Testis (tissue), 3 donors: ENCODE data around the gene ARID3A. TPM values are rescaled to one million over a fixed set of nuclear protein-coding genes. Genes with fewer than 3 reads are reported as not detected.

Experiments used
- DNase-seq: peaks from one replicate; pipeline ENCODE4 v3.0.0-alpha.2; 2019
- H3K27ac ChIP-seq, 2 donors: fragments of 200-600 bp; sonication (generic); one replicate each; pipeline ENCODE4 v1.5.1; 2019
- H3K27me3 ChIP-seq: fragments of 200-600 bp; sonication (generic); one replicate; pipeline ENCODE4 v1.5.1; 2019
- H3K36me3 ChIP-seq: fragments of 200-600 bp; sonication (generic); one replicate; pipeline ENCODE4 v1.5.1; 2017; ENCODE audit warnings: low read depth; ENCODE audit errors: missing control alignments
- H3K4me1 ChIP-seq: fragments of 200-600 bp; sonication (generic); one replicate; pipeline ENCODE4 v1.5.1; 2019
- H3K4me3 ChIP-seq, 2 donors: fragments of 200-600 bp; sonication (generic); one replicate each; pipeline ENCODE4 v1.5.1; 2017 to 2019
- H3K9me3 ChIP-seq: fragments of 200-600 bp; sonication (generic); one replicate; pipeline ENCODE4 v1.5.1; 2017
- POLR2A ChIP-seq: fragments of 450-650 bp; IDR thresholded peaks from one replicate; pipeline ENCODE4 v1.6.1; 2017; ENCODE audit warnings: antibody characterized with exemption, mild to moderate bottlenecking, moderate library complexity
- WGBS, 2 donors: methylation state at CpG; one replicate each; pipeline ENCODE4 v1.1.5; 2018; 5-methylcytosine and 5-hydroxymethylcytosine counted together
- intact Hi-C: fragments of 100-400 bp; cut with DNase I; formaldehyde crosslinking; loops from one replicate; pipeline ENCODE4 v1.15.1; 2023; ENCODE audit warnings: low total_unique reads
- polyA plus RNA-seq: library from polyadenylated mRNA; stranded (reverse); fragments of 350-450 nt; fragmentation: Illumina TruSeq; extraction: RNeasy Lipid Tissue Mini Kit (QIAGEN cat#74804); gene quantifications from one replicate; pipeline ENCODE4 v1.2.3, GENCODE V29; 2014; ENCODE audit warnings: low read depth, low replicate concordance; ENCODE audit not compliant: insufficient read depth
- total RNA-seq, 2 donors: library from RNA; depleted of rRNA; stranded (reverse); fragments of >200 nt; gene quantifications; one replicate each; pipeline ENCODE4 v1.2.3, GENCODE V29; 2016
- TF ChIP-seq, protein P1 (sequence below), 3 experiments: fragments of 450-650 bp in 2 of 3; fragments of 200-600 bp in 1 of 3; sonication (generic) in 1 of 3; IDR thresholded peaks; one replicate each; pipeline ENCODE4 v1.5.1; 2016 to 2019; ENCODE audit warnings: antibody characterized with exemption in 3 of 3, mild to moderate bottlenecking in 2 of 3, moderate library complexity in 1 of 3

ARID3A gene
- total and polyA plus RNA-seq, 3 donors from 2014 or later = 15.3 to 38.2 (median 26.5) TPM

DNA sequence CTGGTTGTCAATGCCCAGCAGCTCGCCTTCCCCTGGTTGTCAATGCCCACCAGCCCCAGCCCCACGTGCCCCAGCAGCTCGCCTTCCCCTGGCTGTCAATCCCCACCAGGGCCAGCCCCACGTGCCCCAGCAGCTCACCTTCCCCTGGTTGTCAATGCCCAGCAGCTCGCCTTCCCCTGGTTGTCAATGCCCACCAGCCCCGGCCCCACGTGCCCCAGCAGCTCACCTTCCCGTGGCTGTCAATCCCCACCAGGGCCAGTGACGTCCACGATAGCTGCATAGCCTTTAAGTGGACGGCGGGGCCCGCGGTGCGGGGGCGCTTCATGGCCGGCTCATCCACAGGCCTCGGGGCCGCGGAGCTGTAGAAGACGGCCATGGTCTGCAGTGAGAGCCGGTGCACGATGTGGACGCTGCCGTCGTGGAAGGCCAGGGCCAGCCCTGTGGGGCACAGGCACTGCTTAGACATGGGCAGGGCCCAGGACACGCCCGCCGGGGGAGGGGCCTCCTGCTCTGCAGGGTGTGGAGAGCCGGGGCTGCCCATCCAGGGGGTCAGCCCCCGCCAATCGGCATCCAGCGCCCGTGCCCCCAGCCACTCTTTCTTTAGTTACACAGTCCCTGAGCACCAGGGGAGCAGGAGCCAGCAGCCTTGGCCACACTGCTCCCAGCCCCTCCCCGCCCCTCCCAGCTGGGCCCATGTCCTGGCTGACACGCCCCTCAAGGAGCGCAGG lies 46.0 kb upstream of the ARID3A start:
- H3K36me3 ChIP-seq = no peaks in the 10 kb centered on the region

DNA sequence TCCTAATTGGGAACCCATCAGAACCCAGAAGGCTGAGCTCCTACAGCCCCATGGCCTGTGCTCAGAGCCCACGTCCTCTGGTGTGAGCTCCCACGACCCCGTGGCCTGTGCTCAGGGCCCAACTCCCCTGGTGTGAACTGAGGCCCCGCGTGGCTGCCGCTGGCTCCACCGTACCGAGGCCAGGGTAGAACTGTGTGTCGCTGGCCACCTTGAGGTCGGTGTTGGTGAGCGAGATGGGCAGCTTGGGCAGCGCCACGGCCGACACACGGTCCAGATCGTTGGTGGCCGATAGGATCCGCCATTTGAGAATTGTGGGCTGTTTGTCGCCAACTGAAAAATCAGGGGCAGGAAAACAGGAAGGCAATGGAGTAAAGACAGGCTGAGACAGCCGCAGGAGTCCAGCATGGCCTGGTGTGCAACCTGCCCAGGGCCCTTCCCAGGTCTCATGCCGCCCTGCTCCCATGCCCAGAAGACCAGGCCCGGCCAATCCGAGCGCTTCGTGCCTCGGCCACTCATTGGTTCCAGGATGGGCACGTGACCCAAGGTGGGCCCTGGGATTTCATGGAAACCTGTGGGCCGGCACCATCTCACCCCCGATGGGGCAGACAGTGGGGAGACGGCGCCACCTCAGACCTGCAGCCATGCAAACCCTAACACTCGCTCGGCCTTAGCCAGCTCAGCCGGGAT lies 44.3 kb upstream of the ARID3A start:
- intact Hi-C loops = no loop called here
- no peaks in the 10 kb centered on the region for H3K27me3 ChIP-seq
- no peaks in the 10 kb centered on the region for H3K9me3 ChIP-seq
- no peak overlapping the region for H3K4me3 ChIP-seq
- no peak overlapping the region for H3K27ac ChIP-seq
- no peaks in the 10 kb centered on the region for H3K4me1 ChIP-seq
- H3K36me3 ChIP-seq = no peaks in the 10 kb centered on the region
- no peak for DNase-seq
- 96 to 97% methylated on average over 22 to 34 of the region's 34 CpGs for WGBS, 2 donors
- TF ChIP-seq, protein P1, sequence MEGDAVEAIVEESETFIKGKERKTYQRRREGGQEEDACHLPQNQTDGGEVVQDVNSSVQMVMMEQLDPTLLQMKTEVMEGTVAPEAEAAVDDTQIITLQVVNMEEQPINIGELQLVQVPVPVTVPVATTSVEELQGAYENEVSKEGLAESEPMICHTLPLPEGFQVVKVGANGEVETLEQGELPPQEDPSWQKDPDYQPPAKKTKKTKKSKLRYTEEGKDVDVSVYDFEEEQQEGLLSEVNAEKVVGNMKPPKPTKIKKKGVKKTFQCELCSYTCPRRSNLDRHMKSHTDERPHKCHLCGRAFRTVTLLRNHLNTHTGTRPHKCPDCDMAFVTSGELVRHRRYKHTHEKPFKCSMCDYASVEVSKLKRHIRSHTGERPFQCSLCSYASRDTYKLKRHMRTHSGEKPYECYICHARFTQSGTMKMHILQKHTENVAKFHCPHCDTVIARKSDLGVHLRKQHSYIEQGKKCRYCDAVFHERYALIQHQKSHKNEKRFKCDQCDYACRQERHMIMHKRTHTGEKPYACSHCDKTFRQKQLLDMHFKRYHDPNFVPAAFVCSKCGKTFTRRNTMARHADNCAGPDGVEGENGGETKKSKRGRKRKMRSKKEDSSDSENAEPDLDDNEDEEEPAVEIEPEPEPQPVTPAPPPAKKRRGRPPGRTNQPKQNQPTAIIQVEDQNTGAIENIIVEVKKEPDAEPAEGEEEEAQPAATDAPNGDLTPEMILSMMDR (IDR thresholded peaks at IDR 0.05) = no peak
- no peak for TF ChIP-seq POLR2A

More for the DNA sequence above, 46.0 kb upstream of the ARID3A start:
- H3K27ac ChIP-seq = no peak overlapping the region
- no peaks in the 10 kb centered on the region for H3K9me3 ChIP-seq
- 91 to 96% methylated on average over 17 to 37 of the region's 37 CpGs for WGBS, 2 donors
- H3K4me3 ChIP-seq = no peak overlapping the region
- TF ChIP-seq POLR2A = no peak
- intact Hi-C loops = no loop called here
- no peak for DNase-seq
- H3K27me3 ChIP-seq = no peaks in the 10 kb centered on the region
- no peaks in the 10 kb centered on the region for H3K4me1 ChIP-seq

DNA sequence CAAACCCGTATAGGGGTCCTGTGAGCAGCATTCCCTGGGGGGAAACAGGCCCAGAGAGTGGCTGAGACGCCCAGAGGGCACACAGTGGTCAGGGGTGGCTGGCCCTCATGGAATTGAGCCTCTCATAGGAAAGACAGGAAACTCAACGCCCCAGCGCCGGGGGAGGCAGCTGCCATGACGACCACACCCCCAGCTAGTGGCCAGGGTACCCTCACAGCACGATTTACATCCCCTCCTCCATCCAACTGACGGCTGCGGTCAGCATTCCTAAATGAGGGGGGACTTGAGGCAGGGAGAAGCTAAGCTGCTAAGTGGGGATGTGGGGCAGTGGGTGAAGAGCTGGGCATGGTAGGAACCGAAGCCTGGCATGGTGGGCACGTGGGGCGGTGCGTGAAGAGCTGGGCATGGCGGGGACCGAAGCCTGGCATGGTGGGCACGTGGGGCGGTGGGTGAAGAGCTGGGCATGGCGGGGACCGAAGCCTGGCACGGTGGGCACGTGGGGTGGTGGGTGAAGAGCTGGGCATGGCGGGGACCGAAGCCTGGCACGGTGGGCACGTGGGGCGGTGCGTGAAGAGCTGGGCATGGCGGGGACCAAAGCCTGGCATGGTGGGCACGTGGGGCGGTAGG lies 42.9 kb upstream of the ARID3A start:
- Histone ChIP-seq H3K9me3 (no peaks in the 10 kb centered on the region), H3K4me3 (no peak overlapping the region), H3K4me1 (no peaks in the 10 kb centered on the region), H3K27ac (no peak overlapping the region), H3K27me3 (no peaks in the 10 kb centered on the region), H3K36me3 (no peaks in the 10 kb centered on the region)
- 92 to 93% methylated on average over 30 of the region's 30 CpGs for WGBS, 2 donors
- DNase-seq = no peak
- TF ChIP-seq, protein P1 (IDR thresholded peaks at IDR 0.05) = no peak
- TF ChIP-seq POLR2A = no peak
- intact Hi-C loops = no loop called here

DNA sequence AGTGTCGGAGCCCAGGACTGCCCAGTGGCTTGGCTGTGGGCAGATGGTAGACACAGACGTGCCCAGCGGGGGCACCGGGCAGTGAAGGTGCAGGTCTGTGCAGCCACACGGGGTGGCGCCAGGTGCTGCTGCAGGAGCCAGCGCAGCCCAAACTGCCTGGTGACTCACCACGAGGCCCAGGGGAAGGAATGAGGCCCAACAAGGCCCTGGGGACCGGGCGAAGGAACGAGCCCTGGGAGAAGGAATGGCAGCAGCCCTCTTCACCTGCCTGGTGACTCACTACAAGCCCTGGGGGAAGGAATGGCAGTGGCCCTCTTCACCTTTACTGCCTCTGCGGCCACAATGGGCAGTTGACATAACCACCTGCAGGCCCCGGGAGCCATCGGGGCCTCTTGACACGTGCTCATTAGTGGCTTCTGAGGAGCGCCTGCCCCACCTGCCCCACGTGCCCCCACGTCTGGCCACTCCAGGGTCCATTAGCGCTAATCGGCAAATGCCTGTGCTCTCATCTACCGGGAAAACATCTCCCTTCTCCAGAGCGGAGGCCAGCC lies 42.1 kb upstream of the ARID3A start:
- Histone ChIP-seq H3K9me3 (no peaks in the 10 kb centered on the region), H3K4me1 (no peaks in the 10 kb centered on the region), H3K27me3 (no peaks in the 10 kb centered on the region), H3K4me3 (no peak overlapping the region), H3K36me3 (no peaks in the 10 kb centered on the region), H3K27ac (no peak overlapping the region)
- no peak for DNase-seq
- TF ChIP-seq POLR2A = no peak
- TF ChIP-seq, protein P1 (IDR thresholded peaks at IDR 0.05) = no peak
- intact Hi-C loops = no loop called here
- 93 to 95% methylated on average over 14 to 22 of the region's 22 CpGs for WGBS, 2 donors
